Colonic mucosa (tissue), 4 donors: Measurements from ENCODE around the gene PARL. TPM values are rescaled to one million over a fixed set of nuclear protein-coding genes. Genes with fewer than 3 reads are reported as not detected.

Experiments
- DNase-seq: peaks from one replicate; pipeline ENCODE4 v3.0.0-alpha.2; 2020
- H3K27ac ChIP-seq: fragments of 200-600 bp; one replicate; pipeline ENCODE4 v1.8.0; 2021
- H3K27me3 ChIP-seq: fragments of 200-600 bp; one replicate; pipeline ENCODE4 v1.8.0; 2021
- H3K36me3 ChIP-seq: fragments of 200-600 bp; one replicate; pipeline ENCODE4 v1.8.0; 2021
- H3K4me1 ChIP-seq: fragments of 200-600 bp; one replicate; pipeline ENCODE4 v1.8.0; 2021; ENCODE audit warnings: mild to moderate bottlenecking
- H3K4me3 ChIP-seq: fragments of 200-600 bp; one replicate; pipeline ENCODE4 v1.8.0; 2021
- H3K9ac ChIP-seq, 2 donors: one replicate each; pipeline ENCODE4 v1.7.0; 2013; ENCODE audit warnings: control low read depth in 2 of 2, low read depth in 2 of 2, low read length in 2 of 2
- H3K9me3 ChIP-seq: fragments of 200-600 bp; one replicate; pipeline ENCODE4 v1.8.0; 2021
- intact Hi-C: fragments of 100-400 bp; cut with DNase I; formaldehyde crosslinking; loops from one replicate; pipeline ENCODE4 v1.14.1; 2022
- total RNA-seq, 2 donors: library from RNA; stranded (reverse); fragmentation: NEBNext Ultra II Directional in 1 of 2; extraction: Animal tissue kit (Norgen Biotek cat#: 25700) in 1 of 2; gene quantifications; one replicate each; pipeline ENCODE4 v1.2.1, GENCODE V29; 2021
- TF ChIP-seq, protein P1 (sequence below): fragments of 200-600 bp; IDR thresholded peaks from one replicate; pipeline ENCODE4 v1.8.0; 2022; ENCODE audit warnings: antibody characterized with exemption, mild to moderate bottlenecking
- donor health status: healthy.
- donor health status: DM: no; HTN: no; CAD: no.
- donor health status: DM: no; HTN: no; CAD: no.

Gene PARL
- total RNA-seq, 2 donors from 2014 or later, result 64.8 to 67.9 TPM

DNA sequence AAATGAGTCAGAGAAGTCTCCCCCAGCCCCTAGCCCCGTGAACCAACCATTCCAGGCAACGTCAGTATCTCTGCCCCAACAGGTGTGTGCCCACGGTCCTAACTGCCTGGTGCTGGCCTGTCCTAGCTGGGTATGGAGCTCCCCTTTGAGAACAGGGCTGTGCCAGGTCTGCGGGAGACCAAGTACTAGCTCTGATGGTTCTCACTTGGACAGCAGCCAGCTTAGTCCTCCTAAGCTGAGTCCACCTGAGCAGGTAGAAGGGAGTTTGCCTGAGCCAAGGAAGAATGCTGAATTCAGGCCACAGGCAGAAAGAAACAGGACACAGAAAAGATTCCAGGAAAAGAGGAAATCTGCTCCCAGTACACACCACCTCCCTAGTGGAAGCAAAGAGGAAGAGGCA lies 33.1 kb upstream of the PARL start:
- H3K27ac ChIP-seq, result no peak overlapping the region

GRCh38 chr3:183914856-183915255 lies 30.2 kb upstream of the PARL start:
- Histone ChIP-seq H3K27ac (no peak overlapping the region), H3K27me3 (no peaks in the 10 kb centered on the region), H3K9me3 (no peaks in the 10 kb centered on the region), H3K4me3 (no peak overlapping the region), H3K4me1 (no peaks in the 10 kb centered on the region), H3K9ac (no peak overlapping the region), H3K36me3 (no peaks in the 10 kb centered on the region)
- TF ChIP-seq, protein P1, sequence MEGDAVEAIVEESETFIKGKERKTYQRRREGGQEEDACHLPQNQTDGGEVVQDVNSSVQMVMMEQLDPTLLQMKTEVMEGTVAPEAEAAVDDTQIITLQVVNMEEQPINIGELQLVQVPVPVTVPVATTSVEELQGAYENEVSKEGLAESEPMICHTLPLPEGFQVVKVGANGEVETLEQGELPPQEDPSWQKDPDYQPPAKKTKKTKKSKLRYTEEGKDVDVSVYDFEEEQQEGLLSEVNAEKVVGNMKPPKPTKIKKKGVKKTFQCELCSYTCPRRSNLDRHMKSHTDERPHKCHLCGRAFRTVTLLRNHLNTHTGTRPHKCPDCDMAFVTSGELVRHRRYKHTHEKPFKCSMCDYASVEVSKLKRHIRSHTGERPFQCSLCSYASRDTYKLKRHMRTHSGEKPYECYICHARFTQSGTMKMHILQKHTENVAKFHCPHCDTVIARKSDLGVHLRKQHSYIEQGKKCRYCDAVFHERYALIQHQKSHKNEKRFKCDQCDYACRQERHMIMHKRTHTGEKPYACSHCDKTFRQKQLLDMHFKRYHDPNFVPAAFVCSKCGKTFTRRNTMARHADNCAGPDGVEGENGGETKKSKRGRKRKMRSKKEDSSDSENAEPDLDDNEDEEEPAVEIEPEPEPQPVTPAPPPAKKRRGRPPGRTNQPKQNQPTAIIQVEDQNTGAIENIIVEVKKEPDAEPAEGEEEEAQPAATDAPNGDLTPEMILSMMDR, result no peak
- intact Hi-C loops, result no loop called here
- no peak for DNase-seq

More for the DNA sequence above, 33.1 kb upstream of the PARL start:
- no peak overlapping the region for H3K4me3 ChIP-seq
- no peaks in the 10 kb centered on the region for H3K4me1 ChIP-seq
- no peaks in the 10 kb centered on the region for H3K27me3 ChIP-seq
- no peak for DNase-seq
- intact Hi-C loops, result no loop called here
- H3K9ac ChIP-seq, result no peak overlapping the region
- no peaks in the 10 kb centered on the region for H3K9me3 ChIP-seq
- TF ChIP-seq, protein P1, result no peak
- H3K36me3 ChIP-seq, result no peaks in the 10 kb centered on the region

DNA sequence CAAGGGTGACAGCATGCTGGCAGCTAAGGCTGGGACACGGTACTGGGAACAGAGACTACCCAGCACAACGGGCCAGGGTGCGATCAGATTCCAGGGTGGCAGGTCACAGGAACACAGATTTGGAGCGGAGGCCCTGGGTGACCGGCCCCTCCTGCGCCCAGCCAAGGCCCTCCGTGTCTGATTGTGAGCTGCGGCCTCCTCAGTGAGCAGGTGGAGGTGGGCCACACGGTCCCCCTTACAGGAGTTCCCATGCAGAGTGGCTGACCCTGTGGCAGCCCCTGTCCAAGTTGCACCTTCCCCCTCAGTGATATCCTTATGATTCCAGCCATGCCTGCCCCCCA lies 28.9 kb upstream of the PARL start:
- H3K36me3 ChIP-seq, result no peaks in the 10 kb centered on the region
- no peak overlapping the region for H3K4me3 ChIP-seq
- no peak for DNase-seq
- H3K9ac ChIP-seq, result no peak overlapping the region
- no peaks in the 10 kb centered on the region for H3K9me3 ChIP-seq
- intact Hi-C loops, result no loop called here
- no peak overlapping the region for H3K27ac ChIP-seq
- TF ChIP-seq, protein P1, result no peak
- H3K27me3 ChIP-seq, result no peaks in the 10 kb centered on the region
- no peaks in the 10 kb centered on the region for H3K4me1 ChIP-seq

DNA sequence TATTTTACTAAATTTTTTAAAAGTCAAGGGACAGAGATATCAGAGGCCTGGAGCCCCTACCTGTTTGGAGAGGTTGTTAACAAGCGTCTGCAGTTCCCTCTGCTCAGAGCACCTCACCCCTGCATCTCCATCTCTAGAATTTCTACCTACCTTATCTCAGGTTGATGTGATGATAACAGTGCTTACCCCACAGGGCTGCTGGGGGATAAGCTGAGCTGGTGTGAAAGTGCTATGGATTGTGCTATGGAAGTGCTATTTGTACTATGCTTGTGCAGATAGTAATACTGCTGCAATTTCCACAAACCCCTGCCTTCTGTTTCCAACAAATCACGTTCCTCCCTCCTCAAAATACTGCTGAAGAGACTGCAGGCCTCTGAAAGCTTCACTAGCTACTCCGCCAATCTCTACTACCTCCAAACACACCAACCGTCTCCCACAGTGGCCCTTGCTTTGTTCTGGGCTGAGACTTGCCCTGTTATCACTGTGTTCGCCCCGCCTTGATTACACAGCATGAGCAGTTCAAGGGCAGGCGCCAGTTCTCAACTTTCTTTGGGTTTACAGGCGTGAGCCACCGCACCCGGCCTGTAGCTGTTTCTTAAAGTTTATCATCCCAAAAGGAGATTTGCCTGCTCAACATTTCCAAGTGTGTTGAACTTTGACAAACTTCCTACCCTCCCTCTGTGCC lies 28.4 kb upstream of the PARL start:
- TF ChIP-seq, protein P1, result no peak
- intact Hi-C loops, result no loop called here
- Histone ChIP-seq H3K9me3 (no peaks in the 10 kb centered on the region), H3K9ac (no peak overlapping the region), H3K27ac (no peak overlapping the region), H3K36me3 (no peaks in the 10 kb centered on the region), H3K4me1 (no peaks in the 10 kb centered on the region), H3K27me3 (no peaks in the 10 kb centered on the region), H3K4me3 (no peak overlapping the region)
- DNase-seq, result peak; percentile 59

DNA sequence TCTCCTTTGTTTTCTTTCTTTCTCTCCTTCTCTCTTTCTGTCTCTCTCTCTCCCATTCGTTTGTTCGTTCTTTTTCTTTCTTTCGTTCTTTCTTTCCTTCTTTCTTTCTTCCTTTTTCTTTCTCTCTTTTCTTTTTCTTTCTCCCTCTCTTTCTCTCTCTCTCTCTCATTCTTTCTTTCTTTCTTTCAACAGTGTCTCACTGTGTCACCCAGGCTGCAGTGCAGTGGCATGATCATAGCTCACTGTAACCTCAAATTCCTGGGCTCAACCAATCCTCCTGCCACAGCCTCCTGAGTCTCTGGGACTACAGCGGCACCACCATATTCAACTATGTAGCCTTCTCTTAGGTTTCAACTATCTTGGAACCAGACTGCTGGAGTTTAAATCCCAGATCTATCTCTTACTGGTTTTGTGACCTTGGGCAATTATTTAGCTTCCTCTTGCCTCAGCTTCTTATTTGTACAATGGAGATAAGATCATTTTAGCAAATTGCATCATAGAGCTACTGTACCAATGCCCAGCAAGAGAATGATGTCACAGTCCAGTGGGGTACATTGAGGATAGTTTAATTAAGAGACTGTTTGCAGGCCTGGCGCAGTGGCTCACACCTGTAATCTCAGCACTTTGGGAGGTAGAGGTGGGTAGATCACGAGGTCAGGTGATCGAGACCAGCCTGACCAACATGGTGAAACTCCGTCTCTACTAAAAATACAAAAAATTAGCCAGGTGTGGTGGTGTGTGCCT lies 27.3 kb upstream of the PARL start:
- no peaks in the 10 kb centered on the region for H3K27me3 ChIP-seq
- no peak overlapping the region for H3K27ac ChIP-seq
- DNase-seq, result no peak
- TF ChIP-seq, protein P1, result no peak
- no peaks in the 10 kb centered on the region for H3K9me3 ChIP-seq
- H3K36me3 ChIP-seq, result no peaks in the 10 kb centered on the region
- no peak overlapping the region for H3K4me3 ChIP-seq
- H3K9ac ChIP-seq, result no peak overlapping the region
- intact Hi-C loops, result no loop called here
- no peaks in the 10 kb centered on the region for H3K4me1 ChIP-seq
